Motor neuron (in vitro differentiated cells): ENCODE data around the gene WWOX. TPM values are rescaled to one million over a fixed set of nuclear protein-coding genes. Genes with fewer than 3 reads are reported as not detected.
A peak's percentile ranks its signal among the peaks of the same experiment; 100 is the strongest.

Source experiments
- ATAC-seq, 8 experiments: fragments of 200-7000 bp; cut with Tn5 transposase; replicated peaks in 6 of 8; 2 replicates each; pipeline ENCODE4 v1.8.0; 2021; ENCODE audit warnings: mild to moderate bottlenecking in 8 of 8, moderate library complexity in 8 of 8
- H3K27ac ChIP-seq, 2 donors: fragments of 250-450 bp; sonication (Bioruptor Pico); 2 replicates each; pipeline ENCODE4 v1.9.0; 2021; ENCODE audit warnings: antibody characterized with exemption in 2 of 2, mild to moderate bottlenecking in 2 of 2, moderate library complexity in 1 of 2
- H3K4me1 ChIP-seq, 2 donors: fragments of 250-450 bp; sonication (Bioruptor Pico); replicated peaks in 1 of 2; 2 replicates each; pipeline ENCODE4 v1.6.1; 2021; ENCODE audit warnings: antibody characterized with exemption in 2 of 2, mild to moderate bottlenecking in 2 of 2, moderate library complexity in 1 of 2
- H3K4me3 ChIP-seq, 5 donors: fragments of 250-450 bp; sonication (Bioruptor Pico); 2 replicates each; pipeline ENCODE4 v1.9.0; 2021; ENCODE audit warnings: antibody characterized with exemption in 5 of 5, mild to moderate bottlenecking in 5 of 5, moderate library complexity in 4 of 5
- WGBS, 10 experiments: fragments of 450-650 bp; shearing (Covaris generic); methylation state at CpG; one replicate each; pipeline ENCODE4 v1.0.0; 2022; 5-methylcytosine and 5-hydroxymethylcytosine counted together
- in situ Hi-C, 9 experiments: fragments of 400-800 bp; cut with MboI; loops; one replicate each; pipeline ENCODE4 v1.15.0; 2021; ENCODE audit warnings: low sequenced_read_pairs in 9 of 9, low pct_unique_long_range_greater_than_20kb in 2 of 9; ENCODE audit not compliant: unreplicated experiment in 9 of 9
- total RNA-seq, 8 experiments: library from RNA; unstranded; fragments of 300-600 nt; gene quantifications; 2 replicates each; pipeline versions ENCODE4 v1.2.3 to v1.2.4, GENCODE V29; 2022

The WWOX gene
- total RNA-seq, 8 experiments from 2014 or later = 10.3 to 27.8 (median 12.3) TPM

- H3K4me1 ChIP-seq = no peaks in the 10 kb centered on the region
- no peak overlapping the region for H3K4me3 ChIP-seq
- no peak for ATAC-seq
- in situ Hi-C loops = no loop called here
- 55% methylated on average over 3 of the region's 3 CpGs; no CpG with 5 or more reads in 9 of the 10 experiments for WGBS, 10 experiments
- no peak overlapping the region for H3K27ac ChIP-seq
Measured at GRCh38 chr16:78348068-78348467, 248.6 kb downstream of the WWOX start.

GRCh38 chr16:78348886-78349285 lies 249.4 kb downstream of the WWOX start:
- no peak overlapping the region for H3K4me3 ChIP-seq
- H3K4me1 ChIP-seq = no peaks in the 10 kb centered on the region
- WGBS, 10 experiments = 63 to 100% (median 89%) methylated on average over 1 to 3 of the region's 9 CpGs; no CpG with 5 or more reads in 7 of the 10 experiments
- ATAC-seq = no peak
- no peak overlapping the region for H3K27ac ChIP-seq
- in situ Hi-C loops = no loop called here

- 0 to 100% (median 89%) methylated on average over 1 of the region's 1 CpG; no CpG with 5 or more reads in 3 of the 10 experiments for WGBS, 10 experiments
- in situ Hi-C loops = no loop called here
- Histone ChIP-seq H3K27ac (no peak overlapping the region), H3K4me3 (no peak overlapping the region), H3K4me1 (no peaks in the 10 kb centered on the region)
- no peak for ATAC-seq
Measured at GRCh38 chr16:78352184-78352583, 252.7 kb downstream of the WWOX start.

- Histone ChIP-seq H3K27ac (no peak overlapping the region), H3K4me3 (no peak overlapping the region), H3K4me1 (no peaks in the 10 kb centered on the region)
- 47 to 95% (median 69%) methylated on average over 1 to 8 of the region's 9 CpGs for WGBS, 10 experiments
- in situ Hi-C loops = no loop called here
- no peak for ATAC-seq
Measured at GRCh38 chr16:78353640-78354275, 254.3 kb downstream of the WWOX start.

- in situ Hi-C loops = no loop called here
- Histone ChIP-seq H3K27ac (no peak overlapping the region), H3K4me3 (no peak overlapping the region), H3K4me1 (peaks cover 4 to 14% of the 10 kb centered on the region in 2 donors)
- ATAC-seq = no peak
- 34 to 100% (median 91%) methylated on average over 2 to 5 of the region's 6 CpGs for WGBS, 10 experiments
Measured at GRCh38 chr16:78362524-78363135, 263.2 kb downstream of the WWOX start.

GRCh38 chr16:78363843-78364555 lies 264.5 kb downstream of the WWOX start:
- WGBS, 10 experiments = 23 to 92% (median 78%) methylated on average over 3 to 11 of the region's 12 CpGs
- ATAC-seq = peak in 4 of 8 experiments; percentile 25 to 64 (median 38)

GRCh38 chr16:78364556-78364880 lies 265.1 kb downstream of the WWOX start:
- Histone ChIP-seq H3K4me3 (no peak overlapping the region), H3K27ac (no peak overlapping the region), H3K4me1 (peaks cover 7 to 14% of the 10 kb centered on the region in 2 donors)
- in situ Hi-C loops = no loop called here
- peak in 5 of 8 experiments; percentile 29 to 89 (median 62) for ATAC-seq
- 0 to 52% (median 20%) methylated on average over 2 to 3 of the region's 3 CpGs; no CpG with 5 or more reads in 3 of the 10 experiments for WGBS, 10 experiments

More at GRCh38 chr16:78363843-78364555, 264.5 kb downstream of the WWOX start:
- H3K27ac ChIP-seq = no peak overlapping the region
- no peak overlapping the region for H3K4me3 ChIP-seq
- H3K4me1 ChIP-seq = peaks cover 7 to 14% of the 10 kb centered on the region in 2 donors
- in situ Hi-C loops = no loop called here

- Histone ChIP-seq H3K27ac (no peak overlapping the region), H3K4me1 (peaks cover 7 to 14% of the 10 kb centered on the region in 2 donors), H3K4me3 (no peak overlapping the region)
- 14 to 100% (median 92%) methylated on average over 1 to 2 of the region's 2 CpGs; no CpG with 5 or more reads in 1 of the 10 experiments for WGBS, 10 experiments
- in situ Hi-C loops = no loop called here
- ATAC-seq = no peak
Measured at GRCh38 chr16:78365366-78365765, 265.9 kb downstream of the WWOX start.

- 27 to 100% (median 72%) methylated on average over 2 to 7 of the region's 10 CpGs for WGBS, 10 experiments
- in situ Hi-C loops = no loop called here
- Histone ChIP-seq H3K4me1 (peaks cover 7 to 19% of the 10 kb centered on the region in 2 donors), H3K27ac (no peak overlapping the region), H3K4me3 (no peak overlapping the region)
- no peak for ATAC-seq
Measured at GRCh38 chr16:78368121-78369102, 269.0 kb downstream of the WWOX start.

GRCh38 chr16:78372277-78372676 lies 272.8 kb downstream of the WWOX start:
- in situ Hi-C loops = no loop called here
- Histone ChIP-seq H3K4me1 (peaks cover 4 to 12% of the 10 kb centered on the region in 2 donors), H3K27ac (no peak overlapping the region), H3K4me3 (no peak overlapping the region)
- 0 to 92% (median 47%) methylated on average over 1 to 3 of the region's 3 CpGs for WGBS, 10 experiments
- no peak for ATAC-seq

GRCh38 chr16:78375055-78375679 lies 275.7 kb downstream of the WWOX start:
- peaks cover 0 to 12% of the 10 kb centered on the region in 2 donors for H3K4me1 ChIP-seq
- WGBS, 10 experiments = 57 to 89% (median 84%) methylated on average over 6 to 15 of the region's 15 CpGs
- H3K4me3 ChIP-seq = no peak overlapping the region
- H3K27ac ChIP-seq = no peak overlapping the region
- in situ Hi-C loops = no loop called here
- ATAC-seq = no peak

- Histone ChIP-seq H3K4me3 (no peak overlapping the region), H3K4me1 (peaks cover 0 to 12% of the 10 kb centered on the region in 2 donors), H3K27ac (no peak overlapping the region)
- ATAC-seq = no peak
- in situ Hi-C loops = no loop called here
- 20 to 100% (median 64%) methylated on average over 1 to 4 of the region's 4 CpGs; no CpG with 5 or more reads in 2 of the 10 experiments for WGBS, 10 experiments
Measured at GRCh38 chr16:78376452-78376851, 277.0 kb downstream of the WWOX start.
